ENCODE measurements around the gene HMCN2. TPM values are rescaled to one million over a fixed set of nuclear protein-coding genes. Genes with fewer than 3 reads are reported as not detected.

Gene HMCN2
- total RNA-seq, 1 experiment from 2014 or later: 8.6 TPM

DNA sequence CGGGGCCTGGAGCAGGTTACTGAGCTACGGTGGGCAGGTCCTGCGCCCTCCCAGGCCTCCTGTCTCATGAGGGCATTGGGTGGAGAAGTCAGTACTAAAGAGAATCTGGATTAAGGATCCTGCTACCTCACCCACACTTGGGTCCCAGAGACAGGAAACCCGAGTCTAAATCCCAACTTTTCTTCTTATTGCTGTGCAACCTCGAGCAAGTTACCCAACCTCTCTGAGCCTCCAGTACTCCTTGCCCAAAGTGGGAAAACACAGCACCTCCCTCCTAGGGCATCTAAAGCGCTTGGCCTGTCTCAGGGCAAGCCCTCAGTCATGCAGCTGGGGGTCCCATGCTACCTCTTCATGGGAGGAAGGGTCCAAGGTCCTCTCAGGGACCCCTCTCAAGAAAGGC lies 207.4 kb downstream of the HMCN2 start:
- no peaks in the 10 kb centered on the region for H3K79me1 ChIP-seq (ENCODE audit: insufficient read depth, low read depth, low read length, poor library complexity, severe bottlenecking)

More for the DNA sequence above, 207.4 kb downstream of the HMCN2 start:
- Histone ChIP-seq H3K23ac (ENCODE audit: insufficient read length, low read depth, low read length) (no peak overlapping the region), H2BK120ac (ENCODE audit: low read depth, low read length, poor library complexity, severe bottlenecking) (no peak overlapping the region), H2BK20ac (ENCODE audit: low read depth, low read length, poor library complexity, severe bottlenecking) (no peak overlapping the region), H4K91ac (ENCODE audit: insufficient read length, low read depth, low read length) (no peak overlapping the region), H2BK15ac (ENCODE audit: low read depth, low read length) (no peak overlapping the region), H4K20me1 (ENCODE audit: control insufficient read depth, insufficient read depth, insufficient read length) (peaks cover 4% of the 10 kb centered on the region), H4K8ac (replicated peaks; ENCODE audit: insufficient read length, low read depth, low read length) (no peak overlapping the region), H2AK5ac (ENCODE audit: insufficient read length, low read length) (no peak overlapping the region), H3K27me3 (ENCODE audit: insufficient read depth, low read length) (no peaks in the 10 kb centered on the region), H3K4ac (ENCODE audit: low read depth, low read length) (no peak overlapping the region), H3K9me3 (ENCODE audit: control insufficient read depth, low read depth, low read length) (no peaks in the 10 kb centered on the region), H3K79me2 (ENCODE audit: insufficient read depth, low read length) (no peaks in the 10 kb centered on the region), H3K4me1 (ENCODE audit: insufficient read depth, low read length) (0 out of 2 replicates have a peak, but pooled peaks cover 2% of the 10 kb centered on the region), H3K18ac (ENCODE audit: insufficient read length, low read depth, low read length) (no peak overlapping the region), H2BK5ac (ENCODE audit: insufficient read length, low read length) (no peak overlapping the region), H3K27ac (ENCODE audit: insufficient read length, low read depth, low read length) (no peak overlapping the region), H3T11ph (ENCODE audit: low read length) (no peak overlapping the region), H3K9ac (ENCODE audit: extremely low read depth, insufficient read length, low read length) (no peak overlapping the region), H3K23me2 (ENCODE audit: insufficient read length, low read depth, low read length, poor library complexity, severe bottlenecking) (no peaks in the 10 kb centered on the region), H3K56ac (ENCODE audit: insufficient read length, low read depth, low read length) (no peak overlapping the region), H3K14ac (ENCODE audit: insufficient read depth, low read length) (no peak overlapping the region; the same call in 1 of the 2 replicates), H3K4me2 (ENCODE audit: insufficient read depth, insufficient read length, low read length) (no peak overlapping the region), H2BK12ac (ENCODE audit: insufficient read length, low read depth, low read length) (no peak overlapping the region), H2AFZ (ENCODE audit: low read length) (no peak overlapping the region), H4K5ac (ENCODE audit: insufficient read length, low read depth, low read length) (no peak overlapping the region)
- peaks cover 13 to 35% of the 10 kb centered on the region in 2 experiments for H3K4me1 Mint-ChIP-seq
- TF ChIP-seq, protein P1, sequence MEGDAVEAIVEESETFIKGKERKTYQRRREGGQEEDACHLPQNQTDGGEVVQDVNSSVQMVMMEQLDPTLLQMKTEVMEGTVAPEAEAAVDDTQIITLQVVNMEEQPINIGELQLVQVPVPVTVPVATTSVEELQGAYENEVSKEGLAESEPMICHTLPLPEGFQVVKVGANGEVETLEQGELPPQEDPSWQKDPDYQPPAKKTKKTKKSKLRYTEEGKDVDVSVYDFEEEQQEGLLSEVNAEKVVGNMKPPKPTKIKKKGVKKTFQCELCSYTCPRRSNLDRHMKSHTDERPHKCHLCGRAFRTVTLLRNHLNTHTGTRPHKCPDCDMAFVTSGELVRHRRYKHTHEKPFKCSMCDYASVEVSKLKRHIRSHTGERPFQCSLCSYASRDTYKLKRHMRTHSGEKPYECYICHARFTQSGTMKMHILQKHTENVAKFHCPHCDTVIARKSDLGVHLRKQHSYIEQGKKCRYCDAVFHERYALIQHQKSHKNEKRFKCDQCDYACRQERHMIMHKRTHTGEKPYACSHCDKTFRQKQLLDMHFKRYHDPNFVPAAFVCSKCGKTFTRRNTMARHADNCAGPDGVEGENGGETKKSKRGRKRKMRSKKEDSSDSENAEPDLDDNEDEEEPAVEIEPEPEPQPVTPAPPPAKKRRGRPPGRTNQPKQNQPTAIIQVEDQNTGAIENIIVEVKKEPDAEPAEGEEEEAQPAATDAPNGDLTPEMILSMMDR (conservative IDR thresholded peaks at IDR 0.05): no peak
- H3K27ac Mint-ChIP-seq: no peak overlapping the region
- DNase-seq: no peak
- H3K4me3 Mint-ChIP-seq: no peak overlapping the region
- peaks cover 2 to 19% (median 16%) of the 10 kb centered on the region in 3 experiments; a peak in 6 of 7 replicates for H3K36me3 Mint-ChIP-seq (ENCODE audit: insufficient read depth in 1 of 3, low read depth in 3 of 3)
- no peaks in the 10 kb centered on the region for H3K9me3 Mint-ChIP-seq
- WGBS (ENCODE audit: extremely low coverage, insufficient read length, low lambda C conversion rate): no CpG with 5 or more reads among the region's 6 CpGs
- H3K27me3 Mint-ChIP-seq (ENCODE audit: low read depth): no peaks in the 10 kb centered on the region

All from H9 (cell line).